DND-41 (cell line): ENCODE data around the gene MEGF9.

Source experiments
- EZH2 ChIP-seq: IDR thresholded peaks from 3 replicates; pipeline ENCODE4 v1.6.1; 2012; ENCODE audit warnings: borderline replicate concordance, low read depth, mild to moderate bottlenecking, moderate library complexity, low read length, inconsistent platforms; ENCODE audit not compliant: severe bottlenecking
- TF ChIP-seq, protein P1 (sequence below): IDR thresholded peaks from 2 replicates; pipeline ENCODE4 v1.5.1; 2012; ENCODE audit warnings: borderline replicate concordance, low read length, moderate library complexity, mild to moderate bottlenecking; ENCODE audit not compliant: poor library complexity, severe bottlenecking; ENCODE audit errors: extremely low read depth

DNA sequence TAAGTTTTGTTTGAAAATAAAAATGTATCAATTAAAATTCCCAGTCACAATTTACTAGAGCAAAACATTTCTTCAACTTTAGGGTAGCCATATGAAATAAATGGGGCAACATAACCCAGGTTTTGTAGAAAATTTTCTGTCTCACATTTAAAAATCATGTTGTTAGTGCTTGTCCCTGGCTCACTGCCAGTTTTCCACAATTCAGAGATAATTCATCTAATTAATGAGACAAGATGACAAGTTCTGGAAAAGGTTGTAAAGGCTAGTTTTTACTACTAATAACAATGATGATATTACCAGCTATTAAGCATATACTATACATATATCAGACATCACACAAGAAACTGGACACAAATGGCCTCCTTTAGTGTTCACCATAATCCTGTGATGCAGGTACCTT, 45.9 kb downstream of the MEGF9 start:
- TF ChIP-seq, protein P1, sequence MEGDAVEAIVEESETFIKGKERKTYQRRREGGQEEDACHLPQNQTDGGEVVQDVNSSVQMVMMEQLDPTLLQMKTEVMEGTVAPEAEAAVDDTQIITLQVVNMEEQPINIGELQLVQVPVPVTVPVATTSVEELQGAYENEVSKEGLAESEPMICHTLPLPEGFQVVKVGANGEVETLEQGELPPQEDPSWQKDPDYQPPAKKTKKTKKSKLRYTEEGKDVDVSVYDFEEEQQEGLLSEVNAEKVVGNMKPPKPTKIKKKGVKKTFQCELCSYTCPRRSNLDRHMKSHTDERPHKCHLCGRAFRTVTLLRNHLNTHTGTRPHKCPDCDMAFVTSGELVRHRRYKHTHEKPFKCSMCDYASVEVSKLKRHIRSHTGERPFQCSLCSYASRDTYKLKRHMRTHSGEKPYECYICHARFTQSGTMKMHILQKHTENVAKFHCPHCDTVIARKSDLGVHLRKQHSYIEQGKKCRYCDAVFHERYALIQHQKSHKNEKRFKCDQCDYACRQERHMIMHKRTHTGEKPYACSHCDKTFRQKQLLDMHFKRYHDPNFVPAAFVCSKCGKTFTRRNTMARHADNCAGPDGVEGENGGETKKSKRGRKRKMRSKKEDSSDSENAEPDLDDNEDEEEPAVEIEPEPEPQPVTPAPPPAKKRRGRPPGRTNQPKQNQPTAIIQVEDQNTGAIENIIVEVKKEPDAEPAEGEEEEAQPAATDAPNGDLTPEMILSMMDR: no peak
- no peak for TF ChIP-seq EZH2
